Hepatocyte (in vitro differentiated cells): Measurements from ENCODE around the gene CTSL. TPM values are rescaled to one million over a fixed set of nuclear protein-coding genes. Genes with fewer than 3 reads are reported as not detected.

ENCODE experiments used
- DNase-seq: peaks from one replicate; pipeline ENCODE4 v3.0.0-alpha.2; 2016; ENCODE audit warnings: low spot score
- H2AFZ ChIP-seq: fragments of 200-600 bp; sonication (generic); 2 replicates; pipeline ENCODE4 v1.6.0; 2016; ENCODE audit warnings: antibody characterized with exemption, mild to moderate bottlenecking
- H3K27ac ChIP-seq: fragments of 200-600 bp; sonication (generic); 2 replicates; pipeline ENCODE4 v1.5.1; 2016; ENCODE audit warnings: mild to moderate bottlenecking
- H3K27me3 ChIP-seq: fragments of 200-600 bp; sonication (generic); 2 replicates; pipeline ENCODE4 v1.6.1; 2016
- H3K36me3 ChIP-seq: fragments of 200-600 bp; sonication (generic); replicated peaks from 2 replicates; pipeline ENCODE4 v1.5.1; 2016; ENCODE audit warnings: low read depth; ENCODE audit not compliant: insufficient read depth
- H3K4me1 ChIP-seq: fragments of 200-600 bp; sonication (generic); 2 replicates; pipeline ENCODE4 v1.5.1; 2016; ENCODE audit warnings: mild to moderate bottlenecking, moderate library complexity; ENCODE audit not compliant: insufficient read depth
- H3K4me2 ChIP-seq: fragments of 200-600 bp; sonication (generic); 2 replicates; pipeline ENCODE4 v1.6.0; 2016
- H3K4me3 ChIP-seq: fragments of 200-600 bp; sonication (generic); 2 replicates; pipeline ENCODE4 v1.5.1; 2016; ENCODE audit warnings: mild to moderate bottlenecking
- H3K79me2 ChIP-seq: fragments of 200-600 bp; sonication (generic); 2 replicates; pipeline ENCODE4 v1.6.0; 2017; ENCODE audit warnings: mild to moderate bottlenecking
- H3K9me2 ChIP-seq: fragments of 200-600 bp; sonication (generic); replicated peaks from 2 replicates; pipeline ENCODE4 v1.6.0; 2017; ENCODE audit warnings: mild to moderate bottlenecking; ENCODE audit not compliant: insufficient read depth
- H3K9me3 ChIP-seq: fragments of 200-600 bp; sonication (generic); 2 replicates; pipeline ENCODE4 v1.5.1; 2016; ENCODE audit warnings: low read depth, mild to moderate bottlenecking
- H4K20me1 ChIP-seq: fragments of 200-600 bp; sonication (generic); 2 replicates; pipeline ENCODE4 v1.6.0; 2016; ENCODE audit warnings: mild to moderate bottlenecking; ENCODE audit not compliant: insufficient read depth, poor library complexity, severe bottlenecking
- CTCF ChIP-seq: fragments of 200-600 bp; sonication (generic); IDR thresholded peaks from 2 replicates; pipeline ENCODE4 v1.5.1; 2016; ENCODE audit warnings: antibody characterized with exemption, mild to moderate bottlenecking; ENCODE audit not compliant: poor library complexity
- EZH2 ChIP-seq: fragments of 200-600 bp; sonication (generic); IDR thresholded peaks from 2 replicates; pipeline ENCODE4 v1.6.1; 2016; ENCODE audit warnings: antibody characterized with exemption, mild to moderate bottlenecking, borderline replicate concordance
- EZH2phosphoT487 ChIP-seq: fragments of 200-600 bp; sonication (generic); IDR thresholded peaks from one replicate; pipeline ENCODE4 v1.6.1; 2018; ENCODE audit warnings: antibody characterized with exemption, mild to moderate bottlenecking, low read depth, moderate library complexity; ENCODE audit not compliant: unreplicated experiment, severe bottlenecking
- WGBS: methylation state at CpG from one replicate; pipeline ENCODE4 v1.1.6; 2016; ENCODE audit warnings: low lambda C conversion rate; ENCODE audit errors: missing lambda C conversion rate; 5-methylcytosine and 5-hydroxymethylcytosine counted together
- polyA plus RNA-seq: library from polyadenylated mRNA; unstranded; fragments of >200 nt; fragmentation: Nextera tagmentation; extraction: Ambion mirVana; gene quantifications from 2 replicates; pipeline ENCODE4 v1.2.1, GENCODE V29; 2016
- total RNA-seq: library from RNA; depleted of rRNA; stranded (reverse); fragments of >200 nt; gene quantifications from 2 replicates; pipeline ENCODE4 v1.2.3, GENCODE V29; 2014

CTSL gene
- total and polyA plus RNA-seq, 2 experiments from 2014 or later, result 341 to 365 TPM

DNA sequence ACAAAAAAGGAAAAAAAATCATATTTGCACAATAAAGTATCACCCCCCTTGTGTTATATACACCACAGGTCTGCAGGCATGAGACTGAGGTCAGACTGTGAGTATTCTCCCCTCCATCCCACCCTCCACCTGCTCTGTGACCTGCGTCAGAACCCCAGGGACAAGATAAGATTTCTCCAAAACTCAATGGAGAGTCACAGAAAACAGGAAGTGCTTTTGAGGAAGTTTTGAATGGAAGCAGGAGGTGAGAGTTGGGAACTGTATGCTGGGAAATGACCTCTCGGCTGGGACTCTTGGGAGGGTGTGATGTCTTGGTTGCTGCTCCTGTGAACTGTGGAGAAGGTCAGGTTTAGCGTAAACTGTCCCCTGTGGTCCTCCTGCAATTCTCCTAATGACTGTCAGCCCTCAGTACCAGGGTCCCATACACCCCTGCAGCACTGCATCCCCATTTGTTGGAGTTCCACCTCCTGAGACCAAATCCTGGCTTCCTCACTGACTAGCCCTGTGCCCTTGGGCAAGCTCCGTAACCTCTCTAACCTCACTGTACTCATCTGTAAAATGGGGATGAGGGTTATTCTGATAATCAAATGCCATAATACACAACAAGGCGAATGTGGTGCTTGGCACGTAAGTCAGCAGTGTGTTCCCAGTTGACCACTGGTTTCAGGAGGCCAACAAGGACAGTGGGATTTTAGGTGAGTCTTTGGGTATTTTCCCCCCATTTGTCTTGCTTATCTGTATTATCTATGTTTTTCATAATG lies 6.9 kb upstream of the CTSL start:
- TF ChIP-seq CTCF, result no peak
- no peak for TF ChIP-seq EZH2
- TF ChIP-seq EZH2phosphoT487, result no peak
- Histone ChIP-seq H2AFZ (no peak overlapping the region), H3K79me2 (no peaks in the 10 kb centered on the region), H3K27me3 (no peaks in the 10 kb centered on the region), H3K9me2 (no peaks in the 10 kb centered on the region), H3K36me3 (no peaks in the 10 kb centered on the region), H3K4me3 (no peak overlapping the region), H3K4me2 (no peak overlapping the region), H3K27ac (no peak overlapping the region), H3K4me1 (peaks cover 16% of the 10 kb centered on the region), H4K20me1 (no peaks in the 10 kb centered on the region), H3K9me3 (no peaks in the 10 kb centered on the region)
- DNase-seq, result no peak
- WGBS, result 92% methylated on average over 6 of the region's 6 CpGs

DNA sequence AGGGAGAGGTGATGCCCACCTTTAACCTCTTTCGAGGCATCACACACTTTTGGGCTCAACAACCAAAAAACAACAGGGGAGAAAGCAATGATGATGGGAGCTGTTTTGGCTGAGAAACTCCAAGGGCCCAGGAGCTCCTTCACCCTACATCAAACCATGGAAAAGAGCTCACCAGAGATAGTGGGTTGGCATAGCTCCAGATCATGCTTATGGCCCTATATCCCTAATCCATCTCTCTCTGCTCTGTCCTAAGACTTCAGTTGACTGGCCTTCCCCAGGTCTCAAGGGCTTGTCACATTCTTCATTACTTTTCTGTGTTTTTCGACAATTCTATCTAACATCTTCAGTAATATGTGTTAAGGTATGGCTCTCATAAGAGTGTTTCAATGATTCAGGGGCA lies 5.7 kb upstream of the CTSL start:
- H3K9me2 ChIP-seq, result no peaks in the 10 kb centered on the region
- H3K27me3 ChIP-seq, result no peaks in the 10 kb centered on the region
- peaks cover 8% of the 10 kb centered on the region for H3K4me1 ChIP-seq
- H3K36me3 ChIP-seq, result no peaks in the 10 kb centered on the region
- H3K27ac ChIP-seq, result no peak overlapping the region
- no peak overlapping the region for H3K4me2 ChIP-seq
- H3K79me2 ChIP-seq, result no peaks in the 10 kb centered on the region
- TF ChIP-seq EZH2phosphoT487 (no peak), EZH2 (no peak), CTCF (no peak)
- no peaks in the 10 kb centered on the region for H3K9me3 ChIP-seq
- DNase-seq, result no peak
- 93% methylated on average over 2 of the region's 2 CpGs for WGBS
- no peak overlapping the region for H3K4me3 ChIP-seq
- no peaks in the 10 kb centered on the region for H4K20me1 ChIP-seq
- H2AFZ ChIP-seq, result no peak overlapping the region

GRCh38 chr9:87722393-87723088 lies 3.4 kb upstream of the CTSL start:
- Histone ChIP-seq H2AFZ (no peak overlapping the region), H3K9me2 (no peaks in the 10 kb centered on the region), H3K27ac (no peak overlapping the region), H3K4me3 (no peak overlapping the region), H3K79me2 (peaks cover 5% of the 10 kb centered on the region), H3K4me1 (peaks cover 7% of the 10 kb centered on the region), H3K27me3 (no peaks in the 10 kb centered on the region), H3K9me3 (no peaks in the 10 kb centered on the region), H4K20me1 (no peaks in the 10 kb centered on the region), H3K4me2 (no peak overlapping the region), H3K36me3 (no peaks in the 10 kb centered on the region)
- no peak for DNase-seq
- TF ChIP-seq CTCF (no peak), EZH2 (no peak), EZH2phosphoT487 (no peak)
- 96% methylated on average over 5 of the region's 5 CpGs for WGBS
